Ascending aorta (tissue), 2 donors: ENCODE data around the gene GNAQ. TPM values are rescaled to one million over a fixed set of nuclear protein-coding genes. Genes with fewer than 3 reads are reported as not detected.

Source experiments
- DNase-seq, 2 donors: peaks; one replicate each; pipeline ENCODE4 v3.0.0-alpha.2; 2019; ENCODE audit warnings: low spot score in 2 of 2
- H3K27ac ChIP-seq, 2 donors: fragments of 200-600 bp; sonication (generic); one replicate each; pipeline ENCODE4 v1.5.1; 2016 to 2017; ENCODE audit warnings: mild to moderate bottlenecking in 1 of 2
- H3K27me3 ChIP-seq: fragments of 200-600 bp; sonication (generic); one replicate; pipeline ENCODE4 v1.5.1; 2017
- H3K36me3 ChIP-seq, 2 donors: fragments of 200-600 bp; sonication (generic); one replicate each; pipeline ENCODE4 v1.5.1; 2016
- H3K4me1 ChIP-seq, 2 donors: fragments of 200-600 bp; sonication (generic); one replicate each; pipeline ENCODE4 v1.5.1; 2016 to 2017; ENCODE audit warnings: mild to moderate bottlenecking in 1 of 2
- H3K4me3 ChIP-seq, 2 donors: fragments of 200-600 bp; sonication (generic); one replicate each; pipeline ENCODE4 v1.5.1; 2016 to 2017; ENCODE audit warnings: mild to moderate bottlenecking in 1 of 2
- H3K9me3 ChIP-seq, 2 donors: fragments of 200-600 bp; sonication (generic); one replicate each; pipeline ENCODE4 v1.5.1; 2016
- intact Hi-C: fragments of 100-400 bp; cut with DNase I; formaldehyde crosslinking; loops from one replicate; pipeline ENCODE4 v1.15.1; 2023
- total RNA-seq: library from RNA; depleted of rRNA; stranded (reverse); fragments of >200 nt; gene quantifications from one replicate; pipeline ENCODE4 v1.1.0, GENCODE V29; 2016
- TF ChIP-seq, protein P1 (sequence below), 3 experiments: fragments of 200-600 bp in 2 of 3; fragments of 450-650 bp in 1 of 3; sonication (generic) in 2 of 3; IDR thresholded peaks; one replicate each; pipeline ENCODE4 v1.5.1; 2016 to 2019; ENCODE audit warnings: antibody characterized with exemption in 3 of 3, mild to moderate bottlenecking in 1 of 3, moderate library complexity in 1 of 3

GNAQ gene
- total RNA-seq, 1 donor from 2014 or later, result 29.2 TPM

GRCh38 chr9:77954666-77955015, 77.0 kb downstream of the GNAQ start:
- H3K4me1 ChIP-seq, result peaks cover 7 to 57% of the 10 kb centered on the region in 2 donors
- no peaks in the 10 kb centered on the region for H3K27me3 ChIP-seq
- H3K27ac ChIP-seq, result peak overlapping the region; percentile 47 to 50
- H3K4me3 ChIP-seq, result no peak overlapping the region
- no peaks in the 10 kb centered on the region for H3K36me3 ChIP-seq
- H3K9me3 ChIP-seq, result no peaks in the 10 kb centered on the region
- TF ChIP-seq, protein P1, sequence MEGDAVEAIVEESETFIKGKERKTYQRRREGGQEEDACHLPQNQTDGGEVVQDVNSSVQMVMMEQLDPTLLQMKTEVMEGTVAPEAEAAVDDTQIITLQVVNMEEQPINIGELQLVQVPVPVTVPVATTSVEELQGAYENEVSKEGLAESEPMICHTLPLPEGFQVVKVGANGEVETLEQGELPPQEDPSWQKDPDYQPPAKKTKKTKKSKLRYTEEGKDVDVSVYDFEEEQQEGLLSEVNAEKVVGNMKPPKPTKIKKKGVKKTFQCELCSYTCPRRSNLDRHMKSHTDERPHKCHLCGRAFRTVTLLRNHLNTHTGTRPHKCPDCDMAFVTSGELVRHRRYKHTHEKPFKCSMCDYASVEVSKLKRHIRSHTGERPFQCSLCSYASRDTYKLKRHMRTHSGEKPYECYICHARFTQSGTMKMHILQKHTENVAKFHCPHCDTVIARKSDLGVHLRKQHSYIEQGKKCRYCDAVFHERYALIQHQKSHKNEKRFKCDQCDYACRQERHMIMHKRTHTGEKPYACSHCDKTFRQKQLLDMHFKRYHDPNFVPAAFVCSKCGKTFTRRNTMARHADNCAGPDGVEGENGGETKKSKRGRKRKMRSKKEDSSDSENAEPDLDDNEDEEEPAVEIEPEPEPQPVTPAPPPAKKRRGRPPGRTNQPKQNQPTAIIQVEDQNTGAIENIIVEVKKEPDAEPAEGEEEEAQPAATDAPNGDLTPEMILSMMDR (IDR thresholded peaks at IDR 0.05), result no peak
- intact Hi-C loops, result no loop called here
- no peak for DNase-seq

GRCh38 chr9:77954013-77954665, 77.5 kb downstream of the GNAQ start:
- Histone ChIP-seq H3K27ac (peak overlapping the region; percentile 47 to 59), H3K27me3 (no peaks in the 10 kb centered on the region), H3K4me3 (no peak overlapping the region), H3K4me1 (peaks cover 7 to 61% of the 10 kb centered on the region in 2 donors), H3K36me3 (no peaks in the 10 kb centered on the region), H3K9me3 (no peaks in the 10 kb centered on the region)
- intact Hi-C loops, result no loop called here
- no peak for DNase-seq
- TF ChIP-seq, protein P1 (IDR thresholded peaks at IDR 0.05), result no peak

DNA sequence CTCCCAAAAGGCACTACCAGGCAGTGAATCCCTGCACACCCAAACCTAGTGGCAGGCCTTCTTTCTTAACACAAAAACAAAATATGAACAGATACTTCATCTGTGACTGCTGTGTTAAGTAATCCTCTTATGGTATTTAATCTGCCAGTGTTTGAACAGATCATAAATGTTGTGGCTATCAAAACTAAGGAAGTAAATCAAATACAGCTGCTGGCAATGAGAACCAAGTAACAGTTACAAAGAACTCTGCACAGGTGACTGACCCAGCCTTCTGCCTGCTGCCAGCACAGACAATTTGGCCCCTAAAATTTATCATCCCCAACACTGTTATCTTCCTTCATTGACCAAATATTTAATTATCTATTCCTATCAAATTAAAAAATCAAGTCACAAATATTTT, 78.0 kb downstream of the GNAQ start:
- no peaks in the 10 kb centered on the region for H3K27me3 ChIP-seq
- H3K4me3 ChIP-seq, result no peak overlapping the region
- no peaks in the 10 kb centered on the region for H3K36me3 ChIP-seq
- intact Hi-C loops, result no loop called here
- peaks cover 7 to 58% of the 10 kb centered on the region in 2 donors for H3K4me1 ChIP-seq
- no peak for DNase-seq
- TF ChIP-seq, protein P1 (IDR thresholded peaks at IDR 0.05), result no peak
- H3K9me3 ChIP-seq, result no peaks in the 10 kb centered on the region
- H3K27ac ChIP-seq, result peak overlapping the region; percentile 47 to 59

DNA sequence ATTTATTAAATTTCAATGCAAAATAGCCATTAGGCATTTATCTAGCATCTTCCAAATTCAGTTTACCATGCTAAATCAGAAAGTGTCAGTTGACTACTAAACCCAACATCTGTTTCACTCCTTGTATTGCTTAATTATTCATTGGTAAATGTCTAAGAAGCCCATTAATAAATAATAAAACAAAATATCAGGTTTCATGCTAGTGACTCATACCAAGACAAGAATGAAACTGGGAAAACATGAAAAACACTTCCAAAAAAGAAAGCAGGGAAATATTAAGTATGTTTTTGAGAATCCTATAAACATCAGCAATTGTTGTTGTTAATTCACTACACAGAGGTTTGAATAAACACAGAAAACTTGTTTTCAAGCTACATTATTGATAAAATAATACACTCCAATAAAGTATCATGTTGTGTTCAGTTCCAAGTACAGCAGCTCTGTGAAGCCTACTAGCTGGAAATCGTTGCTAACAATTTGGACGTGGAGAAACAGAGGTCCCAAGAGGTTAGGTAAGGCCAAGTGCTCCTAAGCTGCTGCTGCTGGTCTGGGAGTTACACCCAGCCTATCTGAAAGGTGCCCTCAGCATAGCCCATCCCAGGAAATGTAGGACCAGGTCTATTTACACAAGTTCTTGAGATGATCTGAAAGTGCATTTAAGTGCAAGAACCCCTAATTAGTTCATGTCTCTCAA, 78.8 kb downstream of the GNAQ start:
- no peak overlapping the region for H3K4me3 ChIP-seq
- TF ChIP-seq, protein P1 (IDR thresholded peaks at IDR 0.05), result no peak
- H3K27ac ChIP-seq, result peak overlapping the region in 1 of 2 donors; percentile 59
- H3K9me3 ChIP-seq, result no peaks in the 10 kb centered on the region
- no peaks in the 10 kb centered on the region for H3K27me3 ChIP-seq
- no peak for DNase-seq
- H3K4me1 ChIP-seq, result peaks cover 7 to 54% of the 10 kb centered on the region in 2 donors
- intact Hi-C loops, result no loop called here
- no peaks in the 10 kb centered on the region for H3K36me3 ChIP-seq

GRCh38 chr9:77951369-77951768, 80.2 kb downstream of the GNAQ start:
- Histone ChIP-seq H3K36me3 (no peaks in the 10 kb centered on the region), H3K4me3 (no peak overlapping the region), H3K27me3 (no peaks in the 10 kb centered on the region), H3K9me3 (no peaks in the 10 kb centered on the region), H3K27ac (peak overlapping the region; percentile 43), H3K4me1 (peaks cover 9 to 54% of the 10 kb centered on the region in 2 donors)
- TF ChIP-seq, protein P1 (IDR thresholded peaks at IDR 0.05), result no peak
- DNase-seq, result no peak
- intact Hi-C loops, result no loop called here
